Prostate gland (tissue), 2 donors: ENCODE measurements around the gene TEAD4. TPM values are rescaled to one million over a fixed set of nuclear protein-coding genes. Genes with fewer than 3 reads are reported as not detected.
A peak's percentile ranks its signal among the peaks of the same experiment; 100 is the strongest.

Experiments used
- DNase-seq: peaks from one replicate; pipeline ENCODE4 v3.0.0-alpha.2; 2019; ENCODE audit warnings: low spot score
- H3K27ac ChIP-seq, 2 donors: fragments of 200-600 bp; sonication (generic); 2 replicates each; pipeline ENCODE4 v1.5.1; 2017 to 2019
- H3K27me3 ChIP-seq: fragments of 200-600 bp; sonication (generic); replicated peaks from 2 replicates; pipeline ENCODE4 v1.5.1; 2019; ENCODE audit not compliant: insufficient read depth
- H3K36me3 ChIP-seq, 2 donors: fragments of 200-600 bp; sonication (generic); 1 replicate in 1 of 2; 2 replicates in 1 of 2; pipeline versions ENCODE4 v1.5.1 to v1.8.1; 2017 to 2019
- H3K4me1 ChIP-seq: fragments of 200-600 bp; sonication (generic); replicated peaks from 2 replicates; pipeline ENCODE4 v1.5.1; 2019
- H3K4me3 ChIP-seq, 2 donors: fragments of 200-600 bp; sonication (generic); 2 replicates each; pipeline ENCODE4 v1.5.1; 2017 to 2019
- H3K9me3 ChIP-seq: fragments of 200-600 bp; sonication (generic); 2 replicates; pipeline ENCODE4 v1.5.1; 2017
- POLR2A ChIP-seq: fragments of 450-650 bp; IDR thresholded peaks from one replicate; pipeline ENCODE4 v1.6.1; 2016; ENCODE audit warnings: antibody characterized with exemption, mild to moderate bottlenecking
- POLR2AphosphoS5 ChIP-seq: sonication (generic); formaldehyde crosslinking; IDR thresholded peaks from one replicate; pipeline ENCODE4 v1.6.1; 2017; ENCODE audit warnings: antibody characterized with exemption
- WGBS: methylation state at CpG from one replicate; pipeline ENCODE4 v1.1.5; 2018; 5-methylcytosine and 5-hydroxymethylcytosine counted together
- intact Hi-C: fragments of 100-400 bp; cut with DNase I; formaldehyde crosslinking; loops from one replicate; pipeline ENCODE4 v1.14.2; 2022
- total RNA-seq, 2 donors: library from RNA; depleted of rRNA; stranded (reverse); fragments of >200 nt; gene quantifications; one replicate each; pipeline ENCODE4 v1.1.0, GENCODE V29; 2016
- TF ChIP-seq, protein P1 (sequence below), 4 experiments: fragments of 200-600 bp in 2 of 4; fragments of 450-650 bp in 2 of 4; sonication (generic) in 2 of 4; IDR thresholded peaks; 1 replicate in 3 of 4; 2 replicates in 1 of 4; pipeline ENCODE4 v1.5.1; 2016 to 2019; ENCODE audit warnings: antibody characterized with exemption in 4 of 4, mild to moderate bottlenecking in 2 of 4, moderate library complexity in 2 of 4

TEAD4 gene
- total RNA-seq, 2 donors from 2014 or later = 9.9 to 20.9 TPM

DNA sequence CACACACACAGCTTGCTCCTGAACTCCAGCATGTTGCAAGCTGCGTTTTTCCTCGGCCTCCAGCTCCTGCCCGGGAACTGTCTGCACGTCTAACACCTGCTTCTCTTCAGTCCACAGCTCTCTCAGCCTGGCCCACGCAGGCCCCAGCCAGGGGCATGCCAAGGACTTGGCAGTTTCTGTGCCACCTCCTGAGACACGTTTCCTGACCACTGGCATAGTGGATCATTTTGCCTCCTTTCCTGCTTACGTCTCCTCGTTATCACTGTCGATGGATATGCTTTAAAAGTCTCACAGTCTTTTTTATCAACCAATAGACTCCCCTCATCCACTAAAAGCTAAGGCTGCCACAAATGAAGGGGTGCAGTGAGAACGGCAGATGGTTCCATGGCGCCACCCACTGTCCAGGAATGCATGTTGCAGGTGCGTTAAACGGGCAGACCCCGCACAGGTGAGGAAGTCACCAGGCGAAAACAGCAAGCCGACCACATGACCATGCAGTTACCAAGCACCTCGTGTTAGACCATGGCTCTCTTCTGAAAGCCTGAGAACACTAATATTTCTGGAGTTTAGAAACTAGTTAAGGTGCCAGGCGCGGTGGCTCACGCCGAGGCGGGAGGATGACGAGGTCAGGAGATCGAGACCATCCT is 14.7 kb upstream of the TEAD4 start:
- Histone ChIP-seq H3K9me3 (no peaks in the 10 kb centered on the region), H3K36me3 (no peaks in the 10 kb centered on the region), H3K4me3 (no peak overlapping the region), H3K27me3 (no peaks in the 10 kb centered on the region), H3K27ac (no peak overlapping the region), H3K4me1 (no peaks in the 10 kb centered on the region)
- peak; percentile 49 for DNase-seq
- 28% methylated on average over 23 of the region's 24 CpGs for WGBS
- intact Hi-C loops = loop anchor here (5.0 to 10.0 kb wide), 2 partner anchors 57 to 90 kb away; partner anchors contain the start of gene TEX52
- TF ChIP-seq, protein P1, sequence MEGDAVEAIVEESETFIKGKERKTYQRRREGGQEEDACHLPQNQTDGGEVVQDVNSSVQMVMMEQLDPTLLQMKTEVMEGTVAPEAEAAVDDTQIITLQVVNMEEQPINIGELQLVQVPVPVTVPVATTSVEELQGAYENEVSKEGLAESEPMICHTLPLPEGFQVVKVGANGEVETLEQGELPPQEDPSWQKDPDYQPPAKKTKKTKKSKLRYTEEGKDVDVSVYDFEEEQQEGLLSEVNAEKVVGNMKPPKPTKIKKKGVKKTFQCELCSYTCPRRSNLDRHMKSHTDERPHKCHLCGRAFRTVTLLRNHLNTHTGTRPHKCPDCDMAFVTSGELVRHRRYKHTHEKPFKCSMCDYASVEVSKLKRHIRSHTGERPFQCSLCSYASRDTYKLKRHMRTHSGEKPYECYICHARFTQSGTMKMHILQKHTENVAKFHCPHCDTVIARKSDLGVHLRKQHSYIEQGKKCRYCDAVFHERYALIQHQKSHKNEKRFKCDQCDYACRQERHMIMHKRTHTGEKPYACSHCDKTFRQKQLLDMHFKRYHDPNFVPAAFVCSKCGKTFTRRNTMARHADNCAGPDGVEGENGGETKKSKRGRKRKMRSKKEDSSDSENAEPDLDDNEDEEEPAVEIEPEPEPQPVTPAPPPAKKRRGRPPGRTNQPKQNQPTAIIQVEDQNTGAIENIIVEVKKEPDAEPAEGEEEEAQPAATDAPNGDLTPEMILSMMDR (IDR thresholded peaks at IDR 0.05) = peak; percentile 56 to 82 (median 68)
- TF ChIP-seq POLR2AphosphoS5 (no peak), POLR2A (no peak)

DNA sequence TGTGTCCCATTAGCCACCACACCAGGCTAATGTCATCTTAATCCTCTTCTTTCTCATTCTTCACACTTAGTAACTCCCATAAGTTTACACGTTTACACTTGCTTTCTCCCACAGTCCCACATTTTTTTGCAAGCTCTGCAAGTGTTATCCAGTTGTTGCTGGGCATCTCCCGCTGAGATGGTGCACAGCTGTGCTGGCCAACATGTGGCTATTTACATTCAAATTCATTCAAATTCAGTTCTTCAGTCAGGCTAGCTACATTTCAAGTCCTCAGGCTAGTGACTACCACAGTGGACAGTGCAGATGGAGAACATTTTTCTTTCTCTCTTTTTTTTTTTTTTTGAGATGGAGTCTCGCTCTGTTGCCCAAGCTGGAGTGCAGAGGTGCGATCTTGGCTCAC is 9.8 kb upstream of the TEAD4 start:
- Histone ChIP-seq H3K27ac (no peak overlapping the region), H3K4me1 (no peaks in the 10 kb centered on the region), H3K9me3 (no peaks in the 10 kb centered on the region), H3K27me3 (no peaks in the 10 kb centered on the region), H3K4me3 (no peak overlapping the region), H3K36me3 (no peaks in the 10 kb centered on the region)
- intact Hi-C loops = loop anchor here (10.0 kb wide), 1 partner anchor 95 kb away; the partner anchor contains the start of gene TEX52
- TF ChIP-seq, protein P1 (IDR thresholded peaks at IDR 0.05) = no peak
- no peak for TF ChIP-seq POLR2AphosphoS5
- no peak for TF ChIP-seq POLR2A
- WGBS = 81% methylated on average over 4 of the region's 4 CpGs
- no peak for DNase-seq

DNA sequence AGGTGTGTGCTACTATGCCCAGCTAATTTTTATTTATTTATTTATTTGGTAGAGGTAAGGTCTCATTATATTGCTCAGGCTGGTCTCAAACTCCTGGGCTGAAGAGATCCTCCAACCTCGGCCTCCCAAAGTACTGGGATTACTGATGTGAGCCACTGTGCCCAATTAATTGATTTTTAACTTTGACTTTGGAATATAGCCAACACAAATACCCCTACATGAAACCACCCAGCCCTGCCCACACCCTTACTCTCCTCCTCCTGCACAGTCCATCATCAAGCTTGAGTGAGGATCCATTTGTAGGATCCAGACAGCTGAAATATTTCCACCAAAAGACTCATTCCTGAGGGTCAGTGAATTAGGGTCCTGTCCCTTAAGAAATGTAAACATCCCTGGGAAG is 3.3 kb upstream of the TEAD4 start:
- Histone ChIP-seq H3K9me3 (no peaks in the 10 kb centered on the region), H3K27me3 (no peaks in the 10 kb centered on the region), H3K4me3 (no peak overlapping the region), H3K27ac (no peak overlapping the region), H3K36me3 (no peaks in the 10 kb centered on the region), H3K4me1 (no peaks in the 10 kb centered on the region)
- no peak for DNase-seq
- WGBS = 94% methylated on average over 1 of the region's 1 CpG
- TF ChIP-seq POLR2A = no peak
- intact Hi-C loops = no loop called here

GRCh38 chr12:2957816-2958431 is 1.3 kb upstream of the TEAD4 start:
- intact Hi-C loops = no loop called here
- Histone ChIP-seq H3K27ac (peak overlapping the region in 1 of 2 donors; percentile 75), H3K4me3 (peak overlapping the region in 1 of 2 donors; percentile 67), H3K4me1 (no peaks in the 10 kb centered on the region), H3K27me3 (no peaks in the 10 kb centered on the region), H3K9me3 (no peaks in the 10 kb centered on the region), H3K36me3 (no peaks in the 10 kb centered on the region)
- 46% methylated on average over 11 of the region's 11 CpGs for WGBS
- DNase-seq = no peak
- TF ChIP-seq, protein P1 (IDR thresholded peaks at IDR 0.05) = peak in 1 of 4 experiments; percentile 24
- TF ChIP-seq POLR2A = no peak
- TF ChIP-seq POLR2AphosphoS5 = no peak

DNA sequence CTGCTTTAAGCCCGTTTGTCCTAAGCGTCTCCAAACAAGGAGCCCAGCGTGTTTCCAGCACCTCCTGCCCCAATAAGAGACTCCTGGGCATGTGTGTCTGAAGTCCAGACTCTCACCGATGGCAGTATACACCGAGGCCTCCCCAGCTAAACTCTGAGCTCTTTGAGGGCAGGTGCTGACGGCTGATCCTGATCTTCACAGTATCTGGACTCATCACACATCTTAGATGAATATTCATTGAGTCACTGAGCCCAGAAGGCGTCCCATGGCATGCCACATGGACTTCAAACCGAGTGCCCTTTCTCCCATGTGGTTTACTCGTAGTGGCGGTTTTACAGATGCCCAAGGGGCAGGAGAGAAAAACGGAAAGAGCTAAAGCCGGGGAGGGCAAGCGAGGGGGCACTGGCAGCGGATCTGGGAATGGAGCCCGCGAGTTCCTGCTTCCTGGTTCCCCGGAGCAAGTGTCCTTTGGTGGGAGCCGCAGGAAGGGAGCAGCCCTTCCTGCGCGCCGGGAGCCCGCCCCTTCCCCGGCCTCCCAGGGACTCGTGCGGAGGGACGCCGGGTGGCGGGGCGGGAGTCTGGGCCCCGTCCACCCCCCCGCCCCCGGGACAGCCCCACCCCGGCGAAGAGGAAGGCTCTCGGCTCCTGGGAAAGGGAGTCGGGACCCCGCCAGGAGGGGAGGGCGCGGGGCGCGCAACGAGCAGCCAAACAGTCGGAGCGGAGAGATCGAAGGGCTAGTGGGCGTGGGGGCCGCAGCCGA is 585 bp upstream of the TEAD4 start:
- intact Hi-C loops = no loop called here
- Histone ChIP-seq H3K36me3 (no peaks in the 10 kb centered on the region), H3K9me3 (no peaks in the 10 kb centered on the region), H3K27me3 (no peaks in the 10 kb centered on the region), H3K27ac (peak overlapping the region; percentile 75 to 84), H3K4me3 (peak overlapping the region; percentile 45 to 67), H3K4me1 (no peaks in the 10 kb centered on the region)
- peak; percentile 42 for DNase-seq
- WGBS = 3% methylated on average over 18 of the region's 48 CpGs
- no peak for TF ChIP-seq POLR2A
- TF ChIP-seq, protein P1 (IDR thresholded peaks at IDR 0.05) = no peak
